SIG-M5 treated with dmso at 0.1 percent for 504 hours (cell line): ENCODE data around the gene CD38.
A peak's percentile ranks its signal among the peaks of the same experiment; 100 is the strongest.
"Not testable (repeated sequence)": the region's sequence is repeated elsewhere in the genome, so short reads cannot be mapped to it uniquely, and the experiment has no call there.

Experiments used
- DNase-seq: peaks from one replicate; lab custom pipeline; 2025; ENCODE audit not compliant: unreplicated experiment; lab: John Stamatoyannopoulos, UW

Gene CD38

GRCh38 chr4:15778289-15779241 lies at the start of gene CD38:
CD38 (plus strand) TSS chr4:15778328; CDS start chr4:15778415, 87 bp downstream.
- DNase-seq: peak; percentile 81

- DNase-seq: peak; percentile 58
Observed at GRCh38 chr4:15729910-15730533, 48.1 kb upstream of the CD38 start.

GRCh38 chr4:15733061-15733460 lies 45.1 kb upstream of the CD38 start:
- not testable (repeated sequence) for DNase-seq

- no peak for DNase-seq
Observed at GRCh38 chr4:15735536-15735935, 42.6 kb upstream of the CD38 start.

GRCh38 chr4:15736514-15737050 lies 41.5 kb upstream of the CD38 start:
- DNase-seq: no peak

GRCh38 chr4:15737255-15737654 lies 40.9 kb upstream of the CD38 start:
- no peak for DNase-seq

GRCh38 chr4:15738877-15739276 lies 39.3 kb upstream of the CD38 start:
- DNase-seq: no peak

GRCh38 chr4:15740764-15741404 lies 37.2 kb upstream of the CD38 start:
- no peak for DNase-seq

- DNase-seq: no peak
Observed at GRCh38 chr4:15742083-15742582, 36.0 kb upstream of the CD38 start.

GRCh38 chr4:15742637-15743036 lies 35.5 kb upstream of the CD38 start:
- no peak for DNase-seq

- no peak for DNase-seq
Observed at GRCh38 chr4:15744016-15744545, 34.0 kb upstream of the CD38 start.

- no peak for DNase-seq
Observed at GRCh38 chr4:15746110-15746509, 32.0 kb upstream of the CD38 start.

- DNase-seq: no peak
Observed at GRCh38 chr4:15749001-15749400, 29.1 kb upstream of the CD38 start.

GRCh38 chr4:15751153-15751552 lies 27.0 kb upstream of the CD38 start:
- DNase-seq: no peak

- no peak for DNase-seq
Observed at GRCh38 chr4:15753081-15753480, 25.0 kb upstream of the CD38 start.

- DNase-seq: no peak
Observed at GRCh38 chr4:15753786-15754185, 24.3 kb upstream of the CD38 start.

GRCh38 chr4:15754323-15754722 lies 23.8 kb upstream of the CD38 start:
- DNase-seq: peak; percentile 29

GRCh38 chr4:15755321-15756155 lies 22.6 kb upstream of the CD38 start:
- DNase-seq: no peak

- DNase-seq: peak; percentile 95
Observed at GRCh38 chr4:15756361-15756861, 21.7 kb upstream of the CD38 start.

GRCh38 chr4:15757054-15757453 lies 21.1 kb upstream of the CD38 start:
- no peak for DNase-seq
